Muscle of leg (tissue), 11 donors: ENCODE measurements around the gene ANKHD1. TPM values are rescaled to one million over a fixed set of nuclear protein-coding genes. Genes with fewer than 3 reads are reported as not detected.

Experiments
- DNase-seq: peaks from one replicate; pipeline ENCODE4 v3.0.0; 2013
- H3K27ac ChIP-seq: one replicate; pipeline ENCODE4 v1.5.1; 2013; ENCODE audit warnings: mild to moderate bottlenecking, low read length, control low read depth
- H3K27me3 ChIP-seq: one replicate; pipeline ENCODE4 v1.6.1; 2013; ENCODE audit warnings: low read length; ENCODE audit not compliant: control insufficient read depth, insufficient read depth
- H3K36me3 ChIP-seq: one replicate; pipeline ENCODE4 v1.6.1; 2013; ENCODE audit warnings: low read length; ENCODE audit not compliant: control insufficient read depth, insufficient read depth
- H3K4me1 ChIP-seq: one replicate; pipeline ENCODE4 v1.6.1; 2013; ENCODE audit warnings: low read length; ENCODE audit not compliant: control insufficient read depth, insufficient read depth
- H3K4me3 ChIP-seq: one replicate; pipeline ENCODE4 v1.5.1; 2013; ENCODE audit warnings: low read length, control low read depth
- H3K9me3 ChIP-seq: replicated peaks from 2 replicates; pipeline ENCODE4 v1.6.1; 2013; ENCODE audit warnings: low read depth, low read length; ENCODE audit not compliant: control insufficient read depth
- WGBS: methylation state at CpG from one replicate; pipeline ENCODE4 v1.1.5; 2013; ENCODE audit warnings: missing lambda C conversion rate; ENCODE audit not compliant: insufficient coverage; 5-methylcytosine and 5-hydroxymethylcytosine counted together
- polyA plus RNA-seq, 8 donors: library from polyadenylated mRNA; unstranded; fragments of 120-200 nt; gene quantifications; one replicate each; pipeline versions ENCODE4 v1.2.1 to v1.2.3, GENCODE V29; 2013; ENCODE audit warnings: inconsistent platforms in 1 of 8, low replicate concordance in 1 of 8; ENCODE audit not compliant: insufficient read length in 8 of 8, insufficient read depth in 1 of 8
- total RNA-seq: library from RNA; stranded (reverse); fragments of 120-200 nt; gene quantifications from one replicate; pipeline ENCODE4 v1.2.4, GENCODE V29; 2013

Gene ANKHD1
- total and polyA plus RNA-seq, 9 donors, result 49.8 to 73.2 (median 59.6) TPM

- Histone ChIP-seq H3K36me3 (no peaks in the 10 kb centered on the region), H3K27me3 (no peaks in the 10 kb centered on the region), H3K9me3 (no peaks in the 10 kb centered on the region), H3K4me3 (no peak overlapping the region), H3K27ac (no peak overlapping the region), H3K4me1 (peaks cover 3% of the 10 kb centered on the region)
- DNase-seq, result peak; percentile 92
- WGBS, result 60% methylated on average over 1 of the region's 2 CpGs
These were observed 28.6 kb upstream of the ANKHD1 start for GRCh38 chr5:140372971-140373487.

- H3K36me3 ChIP-seq, result no peaks in the 10 kb centered on the region
- H3K4me3 ChIP-seq, result no peak overlapping the region
- no peak for DNase-seq
- no peak overlapping the region for H3K27ac ChIP-seq
- no peaks in the 10 kb centered on the region for H3K27me3 ChIP-seq
- no peaks in the 10 kb centered on the region for H3K4me1 ChIP-seq
- no peaks in the 10 kb centered on the region for H3K9me3 ChIP-seq
- no CpG with 5 or more reads among the region's 4 CpGs for WGBS
These were observed 20.3 kb upstream of the ANKHD1 start for GRCh38 chr5:140381351-140381750.

GRCh38 chr5:140381972-140382371, 19.7 kb upstream of the ANKHD1 start:
- no peaks in the 10 kb centered on the region for H3K27me3 ChIP-seq
- no peaks in the 10 kb centered on the region for H3K4me1 ChIP-seq
- WGBS, result no CpG with 5 or more reads among the region's 1 CpG
- H3K9me3 ChIP-seq, result no peaks in the 10 kb centered on the region
- H3K4me3 ChIP-seq, result no peak overlapping the region
- no peak overlapping the region for H3K27ac ChIP-seq
- H3K36me3 ChIP-seq, result no peaks in the 10 kb centered on the region
- no peak for DNase-seq

GRCh38 chr5:140382866-140383265, 18.8 kb upstream of the ANKHD1 start:
- H3K27me3 ChIP-seq, result no peaks in the 10 kb centered on the region
- H3K27ac ChIP-seq, result no peak overlapping the region
- H3K9me3 ChIP-seq, result no peaks in the 10 kb centered on the region
- no peaks in the 10 kb centered on the region for H3K36me3 ChIP-seq
- no peak for DNase-seq
- no peaks in the 10 kb centered on the region for H3K4me1 ChIP-seq
- H3K4me3 ChIP-seq, result no peak overlapping the region

GRCh38 chr5:140383300-140383699, 18.3 kb upstream of the ANKHD1 start:
- no peak overlapping the region for H3K27ac ChIP-seq
- no peaks in the 10 kb centered on the region for H3K4me1 ChIP-seq
- WGBS, result 93% methylated on average over 2 of the region's 2 CpGs
- H3K4me3 ChIP-seq, result no peak overlapping the region
- no peaks in the 10 kb centered on the region for H3K36me3 ChIP-seq
- no peaks in the 10 kb centered on the region for H3K27me3 ChIP-seq
- no peak for DNase-seq
- no peaks in the 10 kb centered on the region for H3K9me3 ChIP-seq

- Histone ChIP-seq H3K27me3 (no peaks in the 10 kb centered on the region), H3K4me1 (no peaks in the 10 kb centered on the region), H3K36me3 (no peaks in the 10 kb centered on the region), H3K27ac (no peak overlapping the region), H3K4me3 (no peak overlapping the region), H3K9me3 (no peaks in the 10 kb centered on the region)
- no peak for DNase-seq
- WGBS, result no CpG with 5 or more reads among the region's 2 CpGs
These were observed 13.6 kb upstream of the ANKHD1 start for GRCh38 chr5:140388052-140388451.

- no peak overlapping the region for H3K4me3 ChIP-seq
- H3K9me3 ChIP-seq, result no peaks in the 10 kb centered on the region
- H3K27me3 ChIP-seq, result no peaks in the 10 kb centered on the region
- H3K4me1 ChIP-seq, result no peaks in the 10 kb centered on the region
- DNase-seq, result no peak
- H3K36me3 ChIP-seq, result no peaks in the 10 kb centered on the region
- H3K27ac ChIP-seq, result no peak overlapping the region
- WGBS, result no CpG with 5 or more reads among the region's 1 CpG
These were observed 10.3 kb upstream of the ANKHD1 start for GRCh38 chr5:140391312-140391711.

- Histone ChIP-seq H3K4me3 (no peak overlapping the region), H3K36me3 (no peaks in the 10 kb centered on the region), H3K4me1 (no peaks in the 10 kb centered on the region), H3K27me3 (no peaks in the 10 kb centered on the region), H3K9me3 (no peaks in the 10 kb centered on the region), H3K27ac (no peak overlapping the region)
- no CpG with 5 or more reads among the region's 1 CpG for WGBS
- no peak for DNase-seq
These were observed 9.9 kb upstream of the ANKHD1 start for GRCh38 chr5:140391732-140392131.

- H3K27me3 ChIP-seq, result no peaks in the 10 kb centered on the region
These were observed 7.9 kb upstream of the ANKHD1 start for GRCh38 chr5:140393738-140394137.

GRCh38 chr5:140398379-140398811, 3.2 kb upstream of the ANKHD1 start:
- no peak overlapping the region for H3K27ac ChIP-seq

More at GRCh38 chr5:140393738-140394137, 7.9 kb upstream of the ANKHD1 start:
- Histone ChIP-seq H3K36me3 (no peaks in the 10 kb centered on the region), H3K4me1 (no peaks in the 10 kb centered on the region), H3K27ac (no peak overlapping the region), H3K4me3 (no peak overlapping the region), H3K9me3 (no peaks in the 10 kb centered on the region)
- no CpG with 5 or more reads among the region's 2 CpGs for WGBS
- no peak for DNase-seq

More at GRCh38 chr5:140398379-140398811, 3.2 kb upstream of the ANKHD1 start:
- Histone ChIP-seq H3K27me3 (no peaks in the 10 kb centered on the region), H3K9me3 (no peaks in the 10 kb centered on the region), H3K36me3 (no peaks in the 10 kb centered on the region), H3K4me3 (no peak overlapping the region), H3K4me1 (peaks cover 13% of the 10 kb centered on the region)
- DNase-seq, result no peak
